ENCODE measurements around the gene RXRA. TPM values are rescaled to one million over a fixed set of nuclear protein-coding genes. Genes with fewer than 3 reads are reported as not detected.

RXRA gene
- total and polyA plus RNA-seq, 12 donors: 5.5 to 114 (median 71.3) TPM

DNA sequence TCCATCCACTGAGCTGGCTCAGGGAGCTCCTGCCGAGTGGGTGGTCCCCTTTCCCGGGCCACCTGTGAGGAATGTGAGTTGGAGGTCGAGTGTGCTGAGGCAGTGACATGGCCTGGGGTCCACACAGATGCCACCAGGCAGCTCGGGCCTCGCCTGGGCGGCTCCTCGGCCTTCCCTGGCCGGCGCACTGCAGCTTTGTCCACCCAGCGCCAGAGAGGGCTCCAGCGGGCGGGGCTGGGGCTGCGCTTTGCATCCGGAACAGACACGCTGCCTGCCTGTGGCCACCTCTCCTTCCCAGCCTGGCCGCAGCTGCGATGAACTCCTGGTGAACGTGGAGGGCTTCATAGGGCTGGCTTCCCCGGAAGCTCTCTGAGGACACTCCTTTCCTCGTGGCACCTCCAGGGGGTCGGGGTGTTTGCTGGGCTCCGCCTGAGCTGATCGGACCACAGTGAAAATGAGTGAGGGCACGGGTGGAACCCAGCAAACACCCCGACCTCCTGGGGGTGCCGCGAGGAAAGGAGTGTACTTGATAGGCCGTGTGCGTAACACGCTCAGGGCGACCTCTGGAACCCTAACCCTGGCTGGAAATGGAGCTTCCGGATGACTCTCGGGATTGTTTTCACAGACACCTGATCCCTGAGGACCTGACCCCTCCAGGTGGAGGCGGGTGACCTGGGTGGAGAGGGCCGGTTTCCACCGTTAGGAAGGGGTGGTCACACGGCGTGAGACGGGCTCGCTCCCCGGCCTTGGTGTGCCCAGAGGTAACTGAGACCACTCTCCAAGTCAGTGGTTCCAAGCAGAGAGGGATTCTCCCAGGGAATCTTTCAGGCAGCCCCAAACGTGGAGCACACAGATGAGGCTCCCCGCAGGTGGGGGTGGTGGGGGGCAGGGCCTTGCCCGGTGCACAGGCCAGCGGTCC is 31.8 kb upstream of the RXRA start:
- no peaks in the 10 kb centered on the region for H3K27me3 ChIP-seq
- no peaks in the 10 kb centered on the region for H3K9me3 ChIP-seq (replicated peaks in 1 of 3)
- 72 to 85% (median 76%) methylated on average over 20 to 45 of the region's 45 CpGs for WGBS, 4 donors
- peak overlapping the region in 1 of 4 donors; percentile 6 for H3K4me3 ChIP-seq
- no peaks in the 10 kb centered on the region for H3K36me3 ChIP-seq (replicated peaks in 1 of 2)
- intact Hi-C loops (cut with DNase I): no loop called here
- DNase-seq: peak in 2 of 7 donors; percentile 32 to 57
- TF ChIP-seq POLR2A (IDR thresholded peaks at IDR 0.05): no peak
- TF ChIP-seq, protein P1, sequence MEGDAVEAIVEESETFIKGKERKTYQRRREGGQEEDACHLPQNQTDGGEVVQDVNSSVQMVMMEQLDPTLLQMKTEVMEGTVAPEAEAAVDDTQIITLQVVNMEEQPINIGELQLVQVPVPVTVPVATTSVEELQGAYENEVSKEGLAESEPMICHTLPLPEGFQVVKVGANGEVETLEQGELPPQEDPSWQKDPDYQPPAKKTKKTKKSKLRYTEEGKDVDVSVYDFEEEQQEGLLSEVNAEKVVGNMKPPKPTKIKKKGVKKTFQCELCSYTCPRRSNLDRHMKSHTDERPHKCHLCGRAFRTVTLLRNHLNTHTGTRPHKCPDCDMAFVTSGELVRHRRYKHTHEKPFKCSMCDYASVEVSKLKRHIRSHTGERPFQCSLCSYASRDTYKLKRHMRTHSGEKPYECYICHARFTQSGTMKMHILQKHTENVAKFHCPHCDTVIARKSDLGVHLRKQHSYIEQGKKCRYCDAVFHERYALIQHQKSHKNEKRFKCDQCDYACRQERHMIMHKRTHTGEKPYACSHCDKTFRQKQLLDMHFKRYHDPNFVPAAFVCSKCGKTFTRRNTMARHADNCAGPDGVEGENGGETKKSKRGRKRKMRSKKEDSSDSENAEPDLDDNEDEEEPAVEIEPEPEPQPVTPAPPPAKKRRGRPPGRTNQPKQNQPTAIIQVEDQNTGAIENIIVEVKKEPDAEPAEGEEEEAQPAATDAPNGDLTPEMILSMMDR (IDR thresholded peaks at IDR 0.05): no peak
- no peaks in the 10 kb centered on the region for H3K4me1 ChIP-seq (replicated peaks in 1 of 2)
- peak overlapping the region in 1 of 5 donors; percentile 45 for H3K27ac ChIP-seq

DNA sequence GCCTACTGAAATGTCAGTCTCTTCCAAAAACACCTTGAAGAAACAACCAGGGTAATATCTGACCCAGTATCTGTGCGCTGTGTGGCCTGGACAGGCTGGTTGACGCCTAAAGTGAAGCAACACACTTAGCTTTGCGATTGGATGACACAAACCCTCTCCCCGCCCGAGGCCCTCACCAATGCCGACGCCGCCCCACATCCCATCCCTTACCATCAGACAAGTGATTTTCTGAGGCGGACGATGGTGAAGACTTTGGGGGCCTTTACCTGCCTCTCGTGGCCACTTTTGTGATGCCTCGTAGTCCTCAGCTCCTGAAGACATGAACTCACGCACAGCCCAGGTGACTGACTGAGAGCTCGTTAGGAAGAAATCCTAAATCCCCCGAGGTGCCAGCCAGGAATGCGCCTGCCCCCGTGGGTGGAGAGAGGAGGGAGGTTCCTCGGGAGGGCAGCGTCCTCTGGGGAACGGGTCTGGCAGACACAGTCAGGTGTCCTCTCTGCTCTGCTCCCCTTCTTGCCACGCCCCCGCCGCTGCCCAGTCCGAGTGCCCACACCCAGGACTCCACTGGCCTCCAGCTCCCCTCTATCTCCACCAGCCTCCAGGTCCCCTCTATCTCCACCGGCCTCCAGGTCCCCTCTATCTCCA is 31.0 kb upstream of the RXRA start:
- Histone ChIP-seq H3K9me3 (replicated peaks in 1 of 3) (no peaks in the 10 kb centered on the region), H3K27me3 (no peaks in the 10 kb centered on the region), H3K4me3 (no peak overlapping the region), H3K27ac (no peak overlapping the region), H3K4me1 (replicated peaks in 1 of 2) (no peaks in the 10 kb centered on the region), H3K36me3 (replicated peaks in 1 of 2) (no peaks in the 10 kb centered on the region)
- intact Hi-C loops (cut with DNase I): no loop called here
- DNase-seq: no peak
- 91 to 92% (median 92%) methylated on average over 25 of the region's 25 CpGs for WGBS, 4 donors
- TF ChIP-seq, protein P1 (IDR thresholded peaks at IDR 0.05): no peak
- TF ChIP-seq POLR2A (IDR thresholded peaks at IDR 0.05): no peak

DNA sequence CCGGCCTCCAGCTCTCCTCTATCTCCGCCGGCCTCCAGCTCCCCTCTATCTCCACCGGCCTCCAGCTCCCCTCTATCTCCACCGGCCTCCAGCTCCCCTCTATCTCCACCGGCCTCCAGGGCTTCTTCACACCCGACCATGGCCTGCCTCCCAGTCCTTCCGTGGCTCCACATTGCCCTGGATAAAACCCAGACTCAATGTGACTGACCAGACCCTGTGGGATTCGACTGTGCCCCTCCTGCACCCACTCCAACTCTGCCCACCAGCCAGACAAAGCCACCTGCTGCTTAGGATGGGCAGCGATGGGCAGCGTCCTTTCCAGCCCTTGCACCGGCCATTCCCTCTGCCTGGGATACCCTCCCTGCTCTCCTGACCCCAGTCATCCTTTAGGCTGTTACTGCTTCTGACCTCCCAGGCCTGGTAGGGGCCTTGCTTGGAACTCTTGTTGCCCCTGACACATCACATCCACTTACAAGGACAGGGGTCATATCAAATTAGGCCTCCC is 30.5 kb upstream of the RXRA start:
- intact Hi-C loops (cut with DNase I): no loop called here

More for the DNA sequence above, 30.5 kb upstream of the RXRA start:
- WGBS, 4 donors: 88 to 95% (median 92%) methylated on average over 12 of the region's 12 CpGs
- Histone ChIP-seq H3K27me3 (no peaks in the 10 kb centered on the region), H3K4me1 (replicated peaks in 1 of 2) (no peaks in the 10 kb centered on the region), H3K9me3 (replicated peaks in 1 of 3) (no peaks in the 10 kb centered on the region), H3K27ac (no peak overlapping the region), H3K4me3 (no peak overlapping the region), H3K36me3 (replicated peaks in 1 of 2) (no peaks in the 10 kb centered on the region)
- TF ChIP-seq, protein P1 (IDR thresholded peaks at IDR 0.05): no peak
- TF ChIP-seq POLR2A (IDR thresholded peaks at IDR 0.05): no peak
- DNase-seq: no peak

Measured in adrenal gland (tissue), 12 donors.